ENCODE measurements around the gene MYZAP. TPM values are rescaled to one million over a fixed set of nuclear protein-coding genes. Genes with fewer than 3 reads are reported as not detected.

MYZAP gene
- total and polyA plus RNA-seq, 10 of the 15 experiments (the other 5 are each of a cell fraction or from before 2014, with no cell fraction given) = not detected

DNA sequence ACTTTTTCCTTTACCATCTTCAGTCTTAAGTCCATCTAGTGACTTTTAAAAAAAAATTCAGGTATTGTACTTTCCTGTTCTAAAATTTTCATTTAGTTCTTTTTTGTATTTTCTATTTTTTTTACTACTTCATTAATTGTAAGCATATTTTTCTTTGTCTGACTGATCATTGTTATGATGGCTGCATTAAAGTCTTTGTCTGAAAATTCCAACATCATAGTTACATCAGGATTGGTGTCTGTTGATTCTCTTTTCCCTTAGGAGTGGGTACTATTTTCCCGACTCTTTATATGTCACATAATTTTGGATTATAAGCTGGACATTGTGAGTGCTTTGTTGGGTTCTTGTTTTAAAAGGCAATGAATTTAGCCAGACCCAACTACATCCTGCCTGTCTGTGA is 79.9 kb downstream of the MYZAP start:
- Histone ChIP-seq H3K9ac (ENCODE audit: control insufficient read depth, insufficient read depth, low read length) (no peak overlapping the region), H3K4me2 (ENCODE audit: control insufficient read depth, insufficient read depth) (no peak overlapping the region), H3K9me3 (replicated peaks; ENCODE audit: control insufficient read depth, insufficient read depth, low read length) (no peaks in the 10 kb centered on the region), H3K4me3 (no peak overlapping the region), H3K4me1 (ENCODE audit: control insufficient read depth, insufficient read depth, low read length) (no peaks in the 10 kb centered on the region), H3K79me2 (ENCODE audit: control insufficient read depth, insufficient read depth, low read length) (no peaks in the 10 kb centered on the region), H3K36me3 (ENCODE audit: control insufficient read depth in 2 of 2, insufficient read depth in 2 of 2, low read length in 1 of 2) (no peaks in the 10 kb centered on the region), H2AFZ (ENCODE audit: control insufficient read depth, low read depth, low read length) (no peak overlapping the region), H3K27ac (ENCODE audit: control insufficient read depth, insufficient read depth) (no peak overlapping the region), H4K20me1 (ENCODE audit: control insufficient read depth, insufficient read depth) (no peaks in the 10 kb centered on the region), H3K27me3 (replicated peaks in 1 of 2; ENCODE audit: control insufficient read depth in 2 of 2, insufficient read depth in 2 of 2, low read length in 1 of 2) (peaks cover 0 to 3% of the 10 kb centered on the region in 2 experiments; a peak in 1 of 4 replicates)
- ChIA-PET SMC1A (ENCODE audit: uncharacterized antibody, unreplicated experiment) (no interaction called here), RAD21 (ENCODE audit: unreplicated experiment) (no interaction called here), CTCF (interaction anchor here (1.2 kb wide), 1 partner anchor 29 kb away, joined by 3 read pairs; no protein-coding TSS in a partner anchor), POLR2A (no interaction called here)
- DNase-seq (ENCODE audit: low read depth, low spot score) (no peak), FAIRE-seq (no peak), ATAC-seq (no peak)
- intact Hi-C loops (cut with micrococcal nuclease; ENCODE audit: unreplicated experiment) = no loop called here
- in situ Hi-C loops (cut with MboI) = no loop called here
- TF ChIP-seq MYB (IDR thresholded peaks at IDR 0.05; ENCODE audit: borderline replicate concordance, low read depth, low read length) = no peak
- TF ChIP-seq SIX5 (IDR thresholded peaks at IDR 0.05; ENCODE audit: low read depth, low read length, severe bottlenecking) = no peak
- no peak for TF ChIP-seq EZH2 (IDR thresholded peaks at IDR 0.05; ENCODE audit: borderline replicate concordance, control insufficient read depth, low read depth, low read length)
- TF ChIP-seq HDAC6 (IDR thresholded peaks at IDR 0.05; ENCODE audit: unreplicated experiment) = no peak
- TF ChIP-seq BCL11A (IDR thresholded peaks at IDR 0.05; ENCODE audit: low read depth, low read length) = no peak
- no peak for TF ChIP-seq POU2F2 (IDR thresholded peaks at IDR 0.05; ENCODE audit: borderline replicate concordance, low read depth, low read length)
- TF ChIP-seq GATAD2B (conservative IDR thresholded peaks at IDR 0.05; ENCODE audit: low read depth) = no peak
- TF ChIP-seq TAF1 (IDR thresholded peaks at IDR 0.05; ENCODE audit: borderline replicate concordance, low read depth, low read length) = no peak
- TF ChIP-seq CHD1 (IDR thresholded peaks at IDR 0.05; ENCODE audit: low read depth, low read length) = no peak
- TF ChIP-seq GABPA (IDR thresholded peaks at IDR 0.05; ENCODE audit: low read depth) = no peak
- no peak for TF ChIP-seq DPF2 (IDR thresholded peaks at IDR 0.05)
- no peak for TF ChIP-seq RAD21 (IDR thresholded peaks at IDR 0.05; ENCODE audit: insufficient read depth, low read depth, low read length)
- no peak for TF ChIP-seq BACH1 (IDR thresholded peaks at IDR 0.05; ENCODE audit: borderline replicate concordance)
- TF ChIP-seq ZSCAN29 (IDR thresholded peaks at IDR 0.05) = no peak
- no peak for TF ChIP-seq SMAD1 (IDR thresholded peaks at IDR 0.05; ENCODE audit: low read depth, partially characterized antibody)
- no TSS peak for BruUV-seq (replicated peaks)
- WGBS (ENCODE audit: insufficient coverage, insufficient replicate concordance, low lambda C conversion rate, missing lambda C conversion rate) = 0% methylated on average over 1 of the region's 1 CpG

All from GM12878 (cell line).